Stimulated activated naive CD4-positive, alpha-beta T cell treated with Interleukin-2 at 50 U/mL for 16 hours (primary cell): ENCODE measurements around the gene SPATA13.
"Not testable (repeated sequence)": the region's sequence is repeated elsewhere in the genome, so short reads cannot be mapped to it uniquely, and the experiment has no call there.

Source experiments
- DNase-seq: peaks from one replicate; lab custom pipeline; 2025; lab: John Stamatoyannopoulos, UW

The SPATA13 gene

GRCh38 chr13:24196593-24197197, 36.2 kb downstream of the SPATA13 start:
- DNase-seq, result no peak

GRCh38 chr13:24199016-24199415, 38.5 kb downstream of the SPATA13 start:
- no peak for DNase-seq

- no peak for DNase-seq
Measured at GRCh38 chr13:24202215-24202614, 41.7 kb downstream of the SPATA13 start.

GRCh38 chr13:24203273-24203672, 42.8 kb downstream of the SPATA13 start:
- no peak for DNase-seq

GRCh38 chr13:24203811-24204210, 43.3 kb downstream of the SPATA13 start:
- no peak for DNase-seq

GRCh38 chr13:24205076-24205475, 44.6 kb downstream of the SPATA13 start:
- DNase-seq, result not testable (repeated sequence)

- no peak for DNase-seq
Measured at GRCh38 chr13:24207841-24208667, 47.5 kb downstream of the SPATA13 start.

- DNase-seq, result no peak
Measured at GRCh38 chr13:24209138-24209537, 48.6 kb downstream of the SPATA13 start.

- no peak for DNase-seq
Measured at GRCh38 chr13:24212254-24212653, 51.7 kb downstream of the SPATA13 start.

GRCh38 chr13:24212674-24213073, 52.2 kb downstream of the SPATA13 start:
- DNase-seq, result no peak

- no peak for DNase-seq
Measured at GRCh38 chr13:24213932-24214331, 53.4 kb downstream of the SPATA13 start.

GRCh38 chr13:24214528-24214927, 54.0 kb downstream of the SPATA13 start:
- DNase-seq, result no peak

- DNase-seq, result no peak
Measured at GRCh38 chr13:24215126-24215525, 54.6 kb downstream of the SPATA13 start.

- DNase-seq, result no peak
Measured at GRCh38 chr13:24215732-24216131, 55.2 kb downstream of the SPATA13 start.

- no peak for DNase-seq
Measured at GRCh38 chr13:24216176-24216575, 55.7 kb downstream of the SPATA13 start.

- DNase-seq, result not testable (repeated sequence)
Measured at GRCh38 chr13:24216779-24217178, 56.3 kb downstream of the SPATA13 start.

GRCh38 chr13:24217601-24218281, 57.2 kb downstream of the SPATA13 start:
- no peak for DNase-seq

GRCh38 chr13:24218338-24218737, 57.8 kb downstream of the SPATA13 start:
- DNase-seq, result no peak

- DNase-seq, result no peak
Measured at GRCh38 chr13:24218977-24219376, 58.5 kb downstream of the SPATA13 start.

- peak; percentile 37 for DNase-seq
Measured at GRCh38 chr13:24220086-24220703, 59.7 kb downstream of the SPATA13 start.

- no peak for DNase-seq
Measured at GRCh38 chr13:24221007-24221406, 60.5 kb downstream of the SPATA13 start.

- no peak for DNase-seq
Measured at GRCh38 chr13:24222756-24223155, 62.2 kb downstream of the SPATA13 start.
